GM12878 (cell line): ENCODE measurements around the gene NFASC.

Experiments used
- HDGF ChIP-seq: fragments of 450-650 bp; IDR thresholded peaks from 2 replicates; pipeline ENCODE4 v1.6.1; 2016; ENCODE audit warnings: antibody characterized with exemption
- POLR2A ChIP-seq: IDR thresholded peaks from 2 replicates; pipeline ENCODE4 v1.6.1; 2011; ENCODE audit warnings: low read depth, mild to moderate bottlenecking, low read length
- POLR2AphosphoS5 ChIP-seq: IDR thresholded peaks from 2 replicates; pipeline ENCODE4 v1.6.1; 2011; ENCODE audit warnings: mild to moderate bottlenecking, low read length, inconsistent platforms
- TARDBP ChIP-seq: IDR thresholded peaks from 2 replicates; pipeline ENCODE4 v1.6.1; 2016; ENCODE audit warnings: borderline replicate concordance
- ZNF217 ChIP-seq: fragments of 450-650 bp; IDR thresholded peaks from 2 replicates; pipeline ENCODE4 v1.6.1; 2017; ENCODE audit warnings: antibody characterized with exemption, mild to moderate bottlenecking
- TF ChIP-seq, protein P1 (sequence below), 3 experiments: IDR thresholded peaks in 2 of 3; conservative IDR thresholded peaks in 1 of 3; 2 replicates each; pipeline ENCODE4 v1.5.1; 2011; ENCODE audit warnings: low read depth in 3 of 3, low read length in 3 of 3, mild to moderate bottlenecking in 3 of 3, control low read depth in 2 of 3, moderate library complexity in 2 of 3, inconsistent platforms in 1 of 3, mixed read lengths in 1 of 3; ENCODE audit not compliant: control insufficient read depth in 2 of 3, insufficient read depth in 1 of 3; ENCODE audit errors: extremely low read depth in 1 of 3
- TF ChIP-seq, protein P2 (sequence below): fragments of 150-350 bp; IDR thresholded peaks from 2 replicates; pipeline ENCODE4 v1.6.1; 2016; ENCODE audit warnings: low read depth, low read length
- TF ChIP-seq, protein P3 (sequence below): fragments of 450-650 bp; IDR thresholded peaks from 2 replicates; pipeline ENCODE4 v1.6.1; 2018; ENCODE audit warnings: borderline replicate concordance, mild to moderate bottlenecking; ENCODE audit not compliant: partially characterized antibody

DNA sequence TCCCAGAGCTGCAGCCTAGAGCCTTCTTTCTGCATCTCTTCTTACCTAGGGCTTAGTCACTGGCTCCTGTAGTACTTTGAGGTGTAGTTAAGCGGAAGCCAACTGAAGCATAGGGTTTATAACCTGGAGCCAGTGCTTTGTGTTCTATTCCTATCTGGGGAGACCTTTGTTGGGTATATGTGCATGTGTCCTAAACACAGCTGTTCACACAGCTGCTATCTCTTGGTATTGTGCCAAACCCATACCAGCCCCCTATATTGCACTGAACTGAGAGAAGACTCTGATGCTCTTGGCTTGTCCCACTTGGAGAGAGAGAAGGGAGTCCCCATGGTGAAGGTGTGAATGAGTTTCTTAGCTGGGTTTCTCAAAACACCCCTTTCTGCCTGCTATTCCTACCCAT lies 17.2 kb upstream of the NFASC start:
- no peak for TF ChIP-seq POLR2A
- TF ChIP-seq, protein P1, sequence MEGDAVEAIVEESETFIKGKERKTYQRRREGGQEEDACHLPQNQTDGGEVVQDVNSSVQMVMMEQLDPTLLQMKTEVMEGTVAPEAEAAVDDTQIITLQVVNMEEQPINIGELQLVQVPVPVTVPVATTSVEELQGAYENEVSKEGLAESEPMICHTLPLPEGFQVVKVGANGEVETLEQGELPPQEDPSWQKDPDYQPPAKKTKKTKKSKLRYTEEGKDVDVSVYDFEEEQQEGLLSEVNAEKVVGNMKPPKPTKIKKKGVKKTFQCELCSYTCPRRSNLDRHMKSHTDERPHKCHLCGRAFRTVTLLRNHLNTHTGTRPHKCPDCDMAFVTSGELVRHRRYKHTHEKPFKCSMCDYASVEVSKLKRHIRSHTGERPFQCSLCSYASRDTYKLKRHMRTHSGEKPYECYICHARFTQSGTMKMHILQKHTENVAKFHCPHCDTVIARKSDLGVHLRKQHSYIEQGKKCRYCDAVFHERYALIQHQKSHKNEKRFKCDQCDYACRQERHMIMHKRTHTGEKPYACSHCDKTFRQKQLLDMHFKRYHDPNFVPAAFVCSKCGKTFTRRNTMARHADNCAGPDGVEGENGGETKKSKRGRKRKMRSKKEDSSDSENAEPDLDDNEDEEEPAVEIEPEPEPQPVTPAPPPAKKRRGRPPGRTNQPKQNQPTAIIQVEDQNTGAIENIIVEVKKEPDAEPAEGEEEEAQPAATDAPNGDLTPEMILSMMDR (IDR thresholded peaks at IDR 0.05 in 2 of 3, conservative IDR thresholded peaks at IDR 0.05 in 1 of 3; ENCODE audit: control insufficient read depth in 2 of 3, extremely low read depth in 1 of 3, insufficient read depth in 1 of 3, low read depth in 3 of 3, low read length in 3 of 3): no peak
- TF ChIP-seq, protein P2, sequence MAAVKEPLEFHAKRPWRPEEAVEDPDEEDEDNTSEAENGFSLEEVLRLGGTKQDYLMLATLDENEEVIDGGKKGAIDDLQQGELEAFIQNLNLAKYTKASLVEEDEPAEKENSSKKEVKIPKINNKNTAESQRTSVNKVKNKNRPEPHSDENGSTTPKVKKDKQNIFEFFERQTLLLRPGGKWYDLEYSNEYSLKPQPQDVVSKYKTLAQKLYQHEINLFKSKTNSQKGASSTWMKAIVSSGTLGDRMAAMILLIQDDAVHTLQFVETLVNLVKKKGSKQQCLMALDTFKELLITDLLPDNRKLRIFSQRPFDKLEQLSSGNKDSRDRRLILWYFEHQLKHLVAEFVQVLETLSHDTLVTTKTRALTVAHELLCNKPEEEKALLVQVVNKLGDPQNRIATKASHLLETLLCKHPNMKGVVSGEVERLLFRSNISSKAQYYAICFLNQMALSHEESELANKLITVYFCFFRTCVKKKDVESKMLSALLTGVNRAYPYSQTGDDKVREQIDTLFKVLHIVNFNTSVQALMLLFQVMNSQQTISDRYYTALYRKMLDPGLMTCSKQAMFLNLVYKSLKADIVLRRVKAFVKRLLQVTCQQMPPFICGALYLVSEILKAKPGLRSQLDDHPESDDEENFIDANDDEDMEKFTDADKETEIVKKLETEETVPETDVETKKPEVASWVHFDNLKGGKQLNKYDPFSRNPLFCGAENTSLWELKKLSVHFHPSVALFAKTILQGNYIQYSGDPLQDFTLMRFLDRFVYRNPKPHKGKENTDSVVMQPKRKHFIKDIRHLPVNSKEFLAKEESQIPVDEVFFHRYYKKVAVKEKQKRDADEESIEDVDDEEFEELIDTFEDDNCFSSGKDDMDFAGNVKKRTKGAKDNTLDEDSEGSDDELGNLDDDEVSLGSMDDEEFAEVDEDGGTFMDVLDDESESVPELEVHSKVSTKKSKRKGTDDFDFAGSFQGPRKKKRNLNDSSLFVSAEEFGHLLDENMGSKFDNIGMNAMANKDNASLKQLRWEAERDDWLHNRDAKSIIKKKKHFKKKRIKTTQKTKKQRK: no peak
- no peak for TF ChIP-seq TARDBP
- TF ChIP-seq HDGF: no peak
- no peak for TF ChIP-seq POLR2AphosphoS5
- TF ChIP-seq, protein P3, sequence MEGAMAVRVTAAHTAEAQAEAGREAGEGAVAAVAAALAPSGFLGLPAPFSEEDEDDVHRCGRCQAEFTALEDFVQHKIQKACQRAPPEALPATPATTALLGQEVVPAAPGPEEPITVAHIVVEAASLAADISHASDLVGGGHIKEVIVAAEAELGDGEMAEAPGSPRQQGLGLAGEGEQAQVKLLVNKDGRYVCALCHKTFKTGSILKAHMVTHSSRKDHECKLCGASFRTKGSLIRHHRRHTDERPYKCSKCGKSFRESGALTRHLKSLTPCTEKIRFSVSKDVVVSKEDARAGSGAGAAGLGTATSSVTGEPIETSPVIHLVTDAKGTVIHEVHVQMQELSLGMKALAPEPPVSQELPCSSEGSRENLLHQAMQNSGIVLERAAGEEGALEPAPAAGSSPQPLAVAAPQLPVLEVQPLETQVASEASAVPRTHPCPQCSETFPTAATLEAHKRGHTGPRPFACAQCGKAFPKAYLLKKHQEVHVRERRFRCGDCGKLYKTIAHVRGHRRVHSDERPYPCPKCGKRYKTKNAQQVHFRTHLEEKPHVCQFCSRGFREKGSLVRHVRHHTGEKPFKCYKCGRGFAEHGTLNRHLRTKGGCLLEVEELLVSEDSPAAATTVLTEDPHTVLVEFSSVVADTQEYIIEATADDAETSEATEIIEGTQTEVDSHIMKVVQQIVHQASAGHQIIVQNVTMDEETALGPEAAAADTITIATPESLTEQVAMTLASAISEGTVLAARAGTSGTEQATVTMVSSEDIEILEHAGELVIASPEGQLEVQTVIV: no peak
- TF ChIP-seq ZNF217: no peak
